ENCODE measurements around the gene ZNF783. TPM values are rescaled to one million over a fixed set of nuclear protein-coding genes. Genes with fewer than 3 reads are reported as not detected.
"Not testable (repeated sequence)": the region's sequence is repeated elsewhere in the genome, so short reads cannot be mapped to it uniquely, and the experiment has no call there.

Gene ZNF783
- total RNA-seq, 1 donor from 2014 or later = 22.9 TPM

GRCh38 chr7:149320313-149321124, 58.5 kb downstream of the ZNF783 start:
- H3K4me3 Mint-ChIP-seq (ENCODE audit: unreplicated experiment) = no peak overlapping the region
- no peaks in the 10 kb centered on the region for H3K36me3 Mint-ChIP-seq (ENCODE audit: unreplicated experiment)
- no peak overlapping the region for H3K27ac Mint-ChIP-seq (ENCODE audit: unreplicated experiment)
- no peaks in the 10 kb centered on the region for H3K4me1 Mint-ChIP-seq (ENCODE audit: low read depth, unreplicated experiment)
- H3K9me3 Mint-ChIP-seq (ENCODE audit: unreplicated experiment) = peaks cover 1% of the 10 kb centered on the region
- no peaks in the 10 kb centered on the region for H3K27me3 Mint-ChIP-seq (ENCODE audit: unreplicated experiment)
- no peak for DNase-seq
- no peak for TF ChIP-seq CTCF (IDR thresholded peaks at IDR 0.05; ENCODE audit: partially characterized antibody, unreplicated experiment)

DNA sequence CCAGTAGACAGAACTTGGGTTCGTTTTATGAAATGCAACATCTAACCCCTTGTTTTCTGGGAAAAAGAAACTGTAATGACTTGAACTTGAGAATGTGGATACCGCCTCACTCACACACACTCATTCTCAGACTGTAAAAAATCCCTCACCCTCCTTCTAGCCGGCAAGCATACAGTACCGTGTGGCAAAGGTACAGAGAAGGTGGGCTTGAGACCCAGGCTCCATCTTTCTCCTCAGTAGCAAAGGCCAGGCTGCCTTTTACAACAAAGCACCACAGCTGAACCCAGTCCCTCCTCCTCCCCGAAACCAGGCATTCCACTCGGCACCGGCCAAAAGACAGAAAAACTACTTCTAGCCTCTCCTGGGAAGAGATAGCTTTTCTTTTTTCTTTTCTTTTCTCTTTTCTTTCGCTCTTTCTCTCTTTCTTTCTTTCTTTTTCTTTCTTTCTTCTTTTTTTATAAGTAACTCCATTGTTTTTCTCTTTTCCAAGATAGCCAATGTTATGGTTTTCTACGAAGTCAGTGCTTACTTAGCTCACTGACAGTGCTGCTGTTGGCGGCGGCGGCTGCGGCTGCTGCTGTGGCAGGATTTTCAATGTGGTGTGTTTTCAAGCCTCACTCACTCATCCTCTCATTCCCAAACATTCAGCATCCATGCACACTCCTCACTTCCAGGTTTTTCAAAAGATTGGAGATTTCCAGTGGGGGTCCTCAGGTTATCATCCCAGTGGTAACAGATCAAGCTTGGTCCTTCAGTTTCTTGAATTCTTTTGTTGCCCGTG, 59.3 kb downstream of the ZNF783 start:
- not testable (repeated sequence) for H3K4me1 Mint-ChIP-seq (ENCODE audit: low read depth, unreplicated experiment); H3K4me3 Mint-ChIP-seq (ENCODE audit: unreplicated experiment); DNase-seq; H3K9me3 Mint-ChIP-seq (ENCODE audit: unreplicated experiment); H3K27ac Mint-ChIP-seq (ENCODE audit: unreplicated experiment); H3K36me3 Mint-ChIP-seq (ENCODE audit: unreplicated experiment); H3K27me3 Mint-ChIP-seq (ENCODE audit: unreplicated experiment)

- no peak overlapping the region for H3K27ac Mint-ChIP-seq (ENCODE audit: unreplicated experiment)
- no peaks in the 10 kb centered on the region for H3K4me1 Mint-ChIP-seq (ENCODE audit: low read depth, unreplicated experiment)
- peaks cover 1% of the 10 kb centered on the region for H3K9me3 Mint-ChIP-seq (ENCODE audit: unreplicated experiment)
- H3K36me3 Mint-ChIP-seq (ENCODE audit: unreplicated experiment) = peaks cover 7% of the 10 kb centered on the region
- H3K4me3 Mint-ChIP-seq (ENCODE audit: unreplicated experiment) = no peak overlapping the region
- TF ChIP-seq CTCF (IDR thresholded peaks at IDR 0.05; ENCODE audit: partially characterized antibody, unreplicated experiment) = no peak
- no peak for DNase-seq
- H3K27me3 Mint-ChIP-seq (ENCODE audit: unreplicated experiment) = no peaks in the 10 kb centered on the region
Observed at GRCh38 chr7:149321978-149322541, 60.1 kb downstream of the ZNF783 start.

GRCh38 chr7:149322737-149323136, 60.7 kb downstream of the ZNF783 start:
- no peak for DNase-seq
- no peaks in the 10 kb centered on the region for H3K27me3 Mint-ChIP-seq (ENCODE audit: unreplicated experiment)
- no peaks in the 10 kb centered on the region for H3K4me1 Mint-ChIP-seq (ENCODE audit: low read depth, unreplicated experiment)
- H3K27ac Mint-ChIP-seq (ENCODE audit: unreplicated experiment) = no peak overlapping the region
- no peak overlapping the region for H3K4me3 Mint-ChIP-seq (ENCODE audit: unreplicated experiment)
- TF ChIP-seq CTCF (IDR thresholded peaks at IDR 0.05; ENCODE audit: partially characterized antibody, unreplicated experiment) = no peak
- peaks cover 7% of the 10 kb centered on the region for H3K36me3 Mint-ChIP-seq (ENCODE audit: unreplicated experiment)
- peaks cover 1% of the 10 kb centered on the region for H3K9me3 Mint-ChIP-seq (ENCODE audit: unreplicated experiment)

DNA sequence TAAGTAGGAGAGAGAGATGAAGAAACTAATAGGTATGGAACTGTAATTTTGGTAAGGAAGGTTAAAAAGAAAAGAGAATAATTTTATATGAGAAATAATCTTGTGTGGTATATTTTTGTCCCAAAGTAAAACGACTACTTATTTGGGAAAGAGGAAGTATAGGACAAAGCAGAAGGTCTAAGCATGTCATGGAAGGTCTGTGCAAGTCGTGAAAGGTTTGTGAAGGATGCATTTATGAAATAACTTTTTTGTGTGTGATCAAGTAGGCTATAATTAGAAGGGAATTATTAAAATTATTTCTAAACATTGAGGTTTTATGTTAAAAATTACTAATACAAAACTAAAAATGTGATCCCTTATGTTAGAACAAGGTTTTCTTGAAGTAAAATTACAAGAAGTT, 63.3 kb downstream of the ZNF783 start:
- no peak overlapping the region for H3K4me3 Mint-ChIP-seq (ENCODE audit: unreplicated experiment)
- peaks cover 13% of the 10 kb centered on the region for H3K36me3 Mint-ChIP-seq (ENCODE audit: unreplicated experiment)
- TF ChIP-seq CTCF (IDR thresholded peaks at IDR 0.05; ENCODE audit: partially characterized antibody, unreplicated experiment) = no peak
- DNase-seq = no peak
- H3K4me1 Mint-ChIP-seq (ENCODE audit: low read depth, unreplicated experiment) = no peaks in the 10 kb centered on the region
- peaks cover 2% of the 10 kb centered on the region for H3K27me3 Mint-ChIP-seq (ENCODE audit: unreplicated experiment)
- H3K9me3 Mint-ChIP-seq (ENCODE audit: unreplicated experiment) = peaks cover 1% of the 10 kb centered on the region
- no peak overlapping the region for H3K27ac Mint-ChIP-seq (ENCODE audit: unreplicated experiment)
